NCI-H345 treated with DMSO at 0.1 percent for 48 hours (cell line): ENCODE measurements around the gene EDAR.

Experiments
- DNase-seq: peaks from one replicate; lab custom pipeline; 2025; ENCODE audit not compliant: unreplicated experiment; lab: John Stamatoyannopoulos, UW

EDAR gene

GRCh38 chr2:109005686-109006204 is 16.7 kb upstream of the EDAR start:
- DNase-seq, result no peak

- no peak for DNase-seq
Measured at GRCh38 chr2:109001201-109001600, 12.2 kb upstream of the EDAR start.

GRCh38 chr2:109000738-109001137 is 11.7 kb upstream of the EDAR start:
- DNase-seq, result no peak

- DNase-seq, result no peak
Measured at GRCh38 chr2:108998911-108999310, 9.9 kb upstream of the EDAR start.

GRCh38 chr2:108994178-108994577 is 5.2 kb upstream of the EDAR start:
- no peak for DNase-seq

GRCh38 chr2:108993095-108993937 is 4.3 kb upstream of the EDAR start:
- DNase-seq, result no peak

- DNase-seq, result no peak
Measured at GRCh38 chr2:108988076-108988795, 784 bp downstream of the EDAR start.

GRCh38 chr2:108986916-108987510 is 2.0 kb downstream of the EDAR start:
- DNase-seq, result no peak

- no peak for DNase-seq
Measured at GRCh38 chr2:108983610-108984009, 5.4 kb downstream of the EDAR start.

- DNase-seq, result no peak
Measured at GRCh38 chr2:108983061-108983460, 6.0 kb downstream of the EDAR start.

- no peak for DNase-seq
Measured at GRCh38 chr2:108982259-108982679, 6.8 kb downstream of the EDAR start.

- DNase-seq, result no peak
Measured at GRCh38 chr2:108981846-108982245, 7.2 kb downstream of the EDAR start.

- no peak for DNase-seq
Measured at GRCh38 chr2:108980076-108980475, 8.9 kb downstream of the EDAR start.

- DNase-seq, result no peak
Measured at GRCh38 chr2:108979461-108979860, 9.6 kb downstream of the EDAR start.

- peak; percentile 35 for DNase-seq
Measured at GRCh38 chr2:108978709-108979111, 10.3 kb downstream of the EDAR start.

- no peak for DNase-seq
Measured at GRCh38 chr2:108975613-108976435, 13.2 kb downstream of the EDAR start.

GRCh38 chr2:108974674-108975073 is 14.3 kb downstream of the EDAR start:
- no peak for DNase-seq

- DNase-seq, result no peak
Measured at GRCh38 chr2:108972663-108973062, 16.4 kb downstream of the EDAR start.

- no peak for DNase-seq
Measured at GRCh38 chr2:108971661-108972566, 17.1 kb downstream of the EDAR start.

- DNase-seq, result no peak
Measured at GRCh38 chr2:108970369-108970768, 18.7 kb downstream of the EDAR start.
